Mesodermal cell (in vitro differentiated cells): ENCODE results near the gene TRIM43B.
"Not testable (repeated sequence)": the region's sequence is repeated elsewhere in the genome, so short reads cannot be mapped to it uniquely, and the experiment has no call there.

ENCODE experiments used
- H3K27ac ChIP-seq: 2 replicates; pipeline ENCODE4 v1.7.0; 2013; ENCODE audit warnings: mild to moderate bottlenecking, low read depth, low read length, moderate library complexity; ENCODE audit not compliant: severe bottlenecking
- H3K36me3 ChIP-seq: 2 replicates; pipeline ENCODE4 v1.7.1; 2013; ENCODE audit warnings: mild to moderate bottlenecking, low read length, moderate library complexity; ENCODE audit not compliant: control insufficient read depth, insufficient read depth
- H3K4me1 ChIP-seq: one replicate; pipeline ENCODE4 v1.7.1; 2013; ENCODE audit warnings: mild to moderate bottlenecking, low read length; ENCODE audit not compliant: insufficient read depth, control insufficient read depth, poor library complexity, severe bottlenecking
- H3K4me3 ChIP-seq: 2 replicates; pipeline ENCODE4 v1.7.0; 2013; ENCODE audit warnings: low read length, control low read depth, mild to moderate bottlenecking; ENCODE audit not compliant: insufficient read depth, poor library complexity, severe bottlenecking; ENCODE audit errors: extremely low read depth
- H3K9me3 ChIP-seq: 2 replicates; pipeline ENCODE4 v1.7.1; 2013; ENCODE audit warnings: mild to moderate bottlenecking, low read length, moderate library complexity; ENCODE audit not compliant: control insufficient read depth
- WGBS, 2 experiments: methylation state at CpG; one replicate each; pipeline ENCODE4 v1.1.5; 2013; ENCODE audit warnings: missing lambda C conversion rate in 2 of 2; ENCODE audit not compliant: insufficient coverage in 2 of 2; 5-methylcytosine and 5-hydroxymethylcytosine counted together

TRIM43B gene

GRCh38 chr2:95500854-95501253 is 16.3 kb upstream of the TRIM43B start:
- Histone ChIP-seq H3K9me3 (no peaks in the 10 kb centered on the region), H3K4me1 (no peaks in the 10 kb centered on the region), H3K36me3 (no peaks in the 10 kb centered on the region), H3K4me3 (no peak overlapping the region), H3K27ac (no peak overlapping the region)

DNA sequence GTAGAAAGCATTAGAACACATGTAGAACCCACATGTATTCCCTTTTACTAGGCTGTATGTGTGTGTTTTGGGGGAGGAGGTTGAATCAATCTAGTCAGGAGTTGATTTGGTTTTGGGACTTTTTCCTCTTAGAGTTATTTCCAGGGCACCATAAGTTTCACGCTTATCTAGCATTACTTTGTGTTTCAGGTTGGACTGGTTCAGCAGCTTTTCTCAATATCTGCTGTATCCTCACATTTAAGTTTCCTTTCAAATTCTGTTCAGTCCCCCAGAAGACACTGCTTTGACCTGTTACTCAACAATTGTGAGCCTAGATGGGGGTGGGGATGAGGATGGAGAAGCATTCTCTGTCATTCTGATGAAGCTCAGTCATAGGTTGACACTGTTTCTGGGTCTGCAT is 7.5 kb upstream of the TRIM43B start:
- H3K4me3 ChIP-seq, H3K27ac ChIP-seq, H3K4me1 ChIP-seq, H3K9me3 ChIP-seq, H3K36me3 ChIP-seq: not testable (repeated sequence)
- no CpG with 5 or more reads among the region's 1 CpG for WGBS, 2 experiments

DNA sequence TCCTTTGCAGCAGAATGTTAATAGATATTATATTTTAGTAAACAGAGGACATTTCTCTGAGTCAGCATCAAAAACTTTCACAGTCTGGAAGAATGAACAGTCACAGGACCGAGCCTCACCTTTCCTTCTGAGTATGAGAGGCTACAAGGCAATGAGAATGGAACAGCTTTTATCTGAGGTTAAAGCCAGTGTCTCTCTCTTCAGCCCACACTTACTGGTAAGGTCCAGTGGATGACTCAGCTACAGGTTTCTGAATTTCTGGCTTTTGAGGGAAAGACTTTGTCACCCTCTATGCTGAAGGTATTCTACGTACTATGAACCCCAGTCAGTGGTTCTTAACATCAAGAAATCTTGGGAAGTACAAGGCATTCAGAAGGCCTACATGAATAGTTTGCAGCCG is 9.5 kb downstream of the TRIM43B start:
- not testable (repeated sequence) for H3K27ac ChIP-seq, H3K36me3 ChIP-seq, H3K4me1 ChIP-seq, H3K9me3 ChIP-seq, H3K4me3 ChIP-seq
- no CpG with 5 or more reads among the region's 3 CpGs for WGBS, 2 experiments

DNA sequence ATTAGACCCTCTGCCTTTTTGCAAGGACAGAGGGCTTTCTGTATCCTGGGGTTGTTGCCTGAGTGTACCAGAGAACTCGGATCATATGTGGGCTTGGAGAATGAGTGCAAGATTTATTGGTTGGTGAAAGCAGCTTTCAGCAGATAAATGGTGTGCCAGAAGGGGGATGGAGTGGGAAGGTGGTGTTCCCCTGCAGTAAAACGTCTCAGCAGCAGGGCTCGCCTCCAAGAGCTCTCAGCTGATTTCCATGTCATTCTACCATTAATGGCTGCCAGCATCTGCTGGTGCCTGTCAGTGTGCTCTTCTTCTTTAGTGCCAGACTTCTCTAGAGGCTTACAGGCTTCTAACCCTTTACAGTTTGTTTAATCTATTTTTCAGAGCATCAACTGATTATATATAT is 16.6 kb downstream of the TRIM43B start:
- H3K4me1 ChIP-seq, H3K27ac ChIP-seq, H3K36me3 ChIP-seq, H3K4me3 ChIP-seq, H3K9me3 ChIP-seq: not testable (repeated sequence)
- no CpG with 5 or more reads among the region's 3 CpGs for WGBS, 2 experiments

- not testable (repeated sequence) for H3K27ac ChIP-seq, H3K4me3 ChIP-seq, H3K4me1 ChIP-seq, H3K36me3 ChIP-seq, H3K9me3 ChIP-seq
- no CpG with 5 or more reads among the region's 2 CpGs for WGBS, 2 experiments
Observed at GRCh38 chr2:95466572-95466971, 18.0 kb downstream of the TRIM43B start.

DNA sequence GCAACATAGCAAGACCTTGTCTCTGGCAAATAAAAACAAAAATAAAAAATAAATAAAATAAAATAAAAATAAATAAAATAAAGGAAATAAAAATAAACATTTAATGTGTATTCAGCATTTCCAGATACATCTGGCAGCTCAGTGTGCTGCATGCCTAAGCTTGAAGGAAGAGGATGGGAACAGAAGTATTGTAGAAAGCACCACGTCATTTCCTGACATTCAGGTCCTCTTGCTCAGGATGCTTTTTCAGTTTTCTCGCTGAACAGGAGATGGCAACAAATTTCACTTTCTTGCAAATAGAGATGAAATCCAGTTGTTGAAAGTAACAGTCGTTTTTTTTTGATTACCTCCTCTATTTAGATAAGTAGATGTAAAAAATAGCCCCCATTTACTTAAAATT is 21.3 kb downstream of the TRIM43B start:
- not testable (repeated sequence) for H3K36me3 ChIP-seq, H3K9me3 ChIP-seq, H3K27ac ChIP-seq, H3K4me3 ChIP-seq, H3K4me1 ChIP-seq
- WGBS, 2 experiments, result no CpG with 5 or more reads among the region's 3 CpGs

DNA sequence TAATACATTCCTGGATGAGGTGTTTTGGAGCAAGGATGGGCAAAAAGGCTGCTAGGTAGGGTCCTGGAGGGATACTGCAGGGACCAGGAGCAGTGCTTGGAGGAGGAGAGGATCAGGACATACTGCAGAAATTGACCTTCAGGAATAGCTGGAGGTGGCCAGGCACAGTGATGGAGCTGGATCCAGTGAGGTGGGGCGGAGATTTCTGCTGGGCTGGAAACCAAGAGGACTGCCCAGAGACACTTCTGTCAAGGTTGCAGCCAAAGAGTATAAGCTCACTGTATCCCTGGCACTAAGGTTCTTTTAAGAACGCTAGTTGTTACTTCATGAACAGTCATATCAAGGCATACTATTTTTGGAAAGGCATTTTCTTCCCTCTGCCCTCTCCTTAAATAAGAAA is 39.2 kb downstream of the TRIM43B start:
- not testable (repeated sequence) for H3K4me1 ChIP-seq, H3K36me3 ChIP-seq, H3K4me3 ChIP-seq, H3K9me3 ChIP-seq, H3K27ac ChIP-seq
- WGBS, 2 experiments, result no CpG with 5 or more reads among the region's 2 CpGs

GRCh38 chr2:95442474-95443099 is 42.0 kb downstream of the TRIM43B start:
- not testable (repeated sequence) for H3K36me3 ChIP-seq, H3K4me1 ChIP-seq, H3K4me3 ChIP-seq, H3K9me3 ChIP-seq, H3K27ac ChIP-seq
- WGBS, 2 experiments, result no CpG with 5 or more reads among the region's 2 CpGs

DNA sequence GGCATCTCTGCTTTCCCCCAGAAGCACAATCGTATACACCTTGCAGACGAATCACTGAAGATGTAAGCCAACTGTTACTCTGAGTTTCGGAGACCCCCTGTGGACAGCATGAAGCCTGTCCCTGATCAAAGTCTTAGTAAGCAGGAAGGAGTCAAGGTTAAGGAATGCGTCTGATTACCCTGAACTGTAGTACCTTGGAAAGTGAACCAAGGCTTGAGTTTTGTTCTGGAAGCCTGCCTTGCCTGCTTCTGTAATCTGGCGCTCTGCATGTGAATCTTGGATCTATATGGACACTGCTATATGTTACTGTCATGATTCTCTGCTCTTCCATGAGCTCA is 48.7 kb downstream of the TRIM43B start:
- H3K4me3 ChIP-seq, H3K27ac ChIP-seq, H3K36me3 ChIP-seq, H3K4me1 ChIP-seq, H3K9me3 ChIP-seq: not testable (repeated sequence)
- WGBS, 2 experiments, result no CpG with 5 or more reads among the region's 5 CpGs

DNA sequence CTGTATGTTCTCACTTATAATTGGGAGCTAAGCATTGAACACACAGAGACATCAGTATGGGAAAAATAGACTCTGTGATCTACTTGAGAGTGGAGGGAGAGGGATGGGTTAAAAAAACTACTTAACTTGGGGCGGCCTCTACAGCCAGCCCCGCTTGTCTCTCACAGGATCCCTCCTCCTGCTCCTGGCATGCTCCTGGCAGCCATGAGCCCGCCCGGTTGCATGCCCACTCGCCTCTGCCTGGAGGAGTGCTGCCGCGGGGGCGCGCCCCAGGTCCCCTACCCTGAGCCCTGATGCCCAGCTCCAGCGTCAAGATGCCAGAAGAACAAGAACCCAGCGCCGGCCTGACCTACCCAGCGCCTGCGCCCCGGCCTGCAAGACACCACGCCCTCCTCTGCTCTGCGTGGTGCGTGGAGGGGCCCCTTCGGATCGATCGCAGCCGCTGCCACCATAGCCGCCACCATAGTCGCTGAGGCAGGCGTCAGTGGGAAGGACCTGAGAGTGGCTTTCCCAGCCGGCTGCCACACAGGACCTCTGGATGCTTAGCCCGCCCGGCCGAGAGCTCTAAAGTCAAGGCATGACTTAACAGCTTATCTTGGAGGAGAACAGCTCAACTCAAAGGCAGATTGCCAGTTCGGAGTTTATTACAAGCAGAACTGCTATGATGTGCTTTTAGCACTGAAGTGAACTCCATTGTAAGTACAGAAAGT is 49.2 kb downstream of the TRIM43B start:
- not testable (repeated sequence) for H3K27ac ChIP-seq, H3K4me3 ChIP-seq, H3K4me1 ChIP-seq, H3K9me3 ChIP-seq, H3K36me3 ChIP-seq
- WGBS, 2 experiments, result no CpG with 5 or more reads among the region's 30 CpGs

DNA sequence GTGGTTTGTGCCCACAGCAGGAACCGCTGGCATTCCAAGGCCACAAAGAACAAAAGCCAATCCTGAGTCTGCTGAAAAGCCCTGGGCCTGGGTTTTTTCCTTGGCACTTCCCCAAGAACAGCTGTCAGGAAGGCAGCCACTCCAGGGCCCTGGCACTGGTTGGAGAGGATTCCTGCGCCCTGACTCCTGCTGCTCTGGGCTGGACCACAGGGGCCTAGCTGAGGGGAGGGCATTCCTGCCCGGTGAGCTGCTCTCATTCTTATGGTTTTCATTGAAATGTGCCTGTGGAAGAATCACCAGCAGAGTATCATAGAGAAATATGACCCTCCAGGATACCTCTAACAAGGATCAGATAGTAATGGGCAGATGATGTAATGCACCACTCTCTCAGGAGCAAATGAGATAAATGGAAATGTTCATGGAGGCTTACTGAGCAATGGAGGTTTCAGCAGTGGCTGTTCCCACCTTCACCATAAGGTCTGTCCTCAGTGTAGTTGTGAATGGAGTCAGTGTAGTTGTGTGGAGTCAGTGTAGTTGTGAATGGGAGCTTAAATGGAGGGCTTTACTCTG is 50.0 kb downstream of the TRIM43B start:
- H3K4me1 ChIP-seq, H3K27ac ChIP-seq, H3K9me3 ChIP-seq, H3K36me3 ChIP-seq, H3K4me3 ChIP-seq: not testable (repeated sequence)
- no CpG with 5 or more reads among the region's 3 CpGs for WGBS, 2 experiments
